Heart right ventricle (tissue), 16 donors: ENCODE results near the gene SLC25A12. TPM values are rescaled to one million over a fixed set of nuclear protein-coding genes. Genes with fewer than 3 reads are reported as not detected.

Source experiments
- ATAC-seq, 8 donors: fragments of 200-7000 bp; cut with Tn5 transposase; one replicate each; pipeline ENCODE4 v1.9.1; 2020; ENCODE audit warnings: mild to moderate bottlenecking in 8 of 8, moderate library complexity in 8 of 8, moderate number of reproducible peaks in 1 of 8
- DNase-seq, 2 donors: peaks; one replicate each; pipeline ENCODE4 v3.0.0-alpha.2; 2020
- H3K27ac ChIP-seq, 10 donors: fragments of 200-600 bp; sonication (generic) in 2 of 10; one replicate each; pipeline versions ENCODE4 v1.5.0 to v1.8.0; 2020 to 2022; ENCODE audit warnings: mild to moderate bottlenecking in 3 of 10
- H3K27me3 ChIP-seq, 7 donors: fragments of 200-600 bp; one replicate each; pipeline ENCODE4 v1.8.0; 2021 to 2022; ENCODE audit warnings: mild to moderate bottlenecking in 2 of 7
- H3K36me3 ChIP-seq, 9 donors: fragments of 200-600 bp; sonication (generic) in 1 of 9; one replicate each; pipeline versions ENCODE4 v1.5.0 to v1.8.0; 2020 to 2022; ENCODE audit warnings: mild to moderate bottlenecking in 2 of 9
- H3K4me1 ChIP-seq, 9 donors: fragments of 200-600 bp; sonication (generic) in 1 of 9; one replicate each; pipeline versions ENCODE4 v1.5.0 to v1.8.0; 2020 to 2022; ENCODE audit warnings: mild to moderate bottlenecking in 4 of 9
- H3K4me3 ChIP-seq, 10 donors: fragments of 200-600 bp; sonication (generic) in 2 of 10; one replicate each; pipeline versions ENCODE4 v1.5.0 to v1.8.0; 2020 to 2022; ENCODE audit warnings: mild to moderate bottlenecking in 7 of 10, moderate library complexity in 2 of 10
- H3K9me3 ChIP-seq, 11 donors: fragments of 200-600 bp in 10 of 11; sonication (generic) in 2 of 11; one replicate each; pipeline versions ENCODE4 v1.5.0 to v1.8.0; 2013 to 2022; ENCODE audit warnings: mild to moderate bottlenecking in 2 of 11, control low read depth in 1 of 11, moderate library complexity in 1 of 11
- whole genome bisulfite sequencing, 2 donors: extraction: QIAGEN DNeasy Blood & Tissue Kit; methylation state at CpG; one replicate each; pipeline ENCODE4 v1.1.7; 2013; ENCODE audit warnings: inconsistent platforms in 1 of 2; 5-methylcytosine and 5-hydroxymethylcytosine counted together
- intact Hi-C, 10 donors: fragments of 100-400 bp; cut with DNase I; formaldehyde crosslinking; loops; one replicate each; pipeline versions ENCODE4 v1.11.1 to v1.14.2; 2022
- polyA plus RNA-seq, 2 donors: library from polyadenylated mRNA; stranded (reverse); fragments of 200-250 nt; gene quantifications; one replicate each; pipeline ENCODE4 v1.2.3, GENCODE V29; 2013
- total RNA-seq, 10 donors: library from RNA; stranded (reverse); fragmentation: NEBNext Ultra II Directional in 3 of 10; extraction: Animal tissue kit (Norgen Biotek cat#: 25700) in 3 of 10; gene quantifications; one replicate each; pipeline versions ENCODE4 v1.2.1 to v1.2.4, GENCODE V29; 2021 to 2023
- TF ChIP-seq, protein P1 (sequence below), 9 donors: fragments of 200-600 bp; sonication (generic) in 2 of 9; IDR thresholded peaks; one replicate each; pipeline versions ENCODE4 v1.5.0 to v1.8.0; 2021 to 2022; ENCODE audit warnings: antibody characterized with exemption in 9 of 9, mild to moderate bottlenecking in 5 of 9, moderate library complexity in 1 of 9
- donor health status: Arrhythmogenic right ventricular cardiomyopathy.
- donor health status: ischemic (EF 13 %, LVEDD 7.1; RV severe dilation, severe dysfunction).
- donor health status: healthy with polysubstance abuse.
- donor health status: DM: no; HTN: yes; CAD: no.
- donor health status: DM: no; HTN: no; CAD: no.
- donor health status: ischemic (EF 25% LVEDD 6.9; RV normal size, moderate dysfunction).
- donor health status: ischemic (EF 25% LVEDD 5.7; RV mildly dilated, moderate dysfunction).
- donor health status: healthy.
- donor health status: DM: yes; HTN: yes; CAD: no.
- donor health status: Ischemic cardiomyopathy.
- donor health status: ischemic (EF 35%, LVEDD 5.7; RV mildly dilated, moderate dysfunction).
- donor health status: nonischemic (EF 11% LVEDD 7.7; RV severe dilation, severe dysfunction).
- donor health status: DM: yes; HTN: yes; CAD: no.
- donor health status: PGD.
- donor health status: ischemic (EF 29% LVEDD 5.4; RV normal size, mild dysfunction).
- donor health status: nonischemic (EF 23%, LVEDD 6.1; RV moderate dilation, normal function).

The SLC25A12 gene
- total and polyA plus RNA-seq, 12 donors: 37.5 to 169 (median 122) TPM

DNA sequence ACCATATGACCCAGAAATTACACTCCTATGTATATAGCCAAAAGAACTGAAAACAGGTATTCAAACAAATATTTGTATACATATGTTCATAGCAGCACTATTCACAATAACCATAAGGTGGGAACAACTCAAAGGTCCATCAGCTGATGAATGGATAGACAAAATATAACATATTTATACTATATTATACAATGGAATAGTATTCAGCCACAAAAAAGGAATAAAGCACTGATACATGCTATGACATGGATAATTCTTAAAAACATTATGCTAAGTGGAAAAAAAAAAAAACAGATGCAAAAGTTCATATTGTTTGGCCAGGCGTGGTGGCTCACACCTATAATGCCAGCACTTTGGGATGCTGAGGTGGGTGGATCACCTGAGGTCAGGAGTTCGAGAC is 52.0 kb downstream of the SLC25A12 start:
- DNase-seq (no peak), ATAC-seq (no peak)
- H3K4me1 ChIP-seq: peaks cover 0 to 15% (median 0%) of the 10 kb centered on the region in 9 donors
- TF ChIP-seq, protein P1, sequence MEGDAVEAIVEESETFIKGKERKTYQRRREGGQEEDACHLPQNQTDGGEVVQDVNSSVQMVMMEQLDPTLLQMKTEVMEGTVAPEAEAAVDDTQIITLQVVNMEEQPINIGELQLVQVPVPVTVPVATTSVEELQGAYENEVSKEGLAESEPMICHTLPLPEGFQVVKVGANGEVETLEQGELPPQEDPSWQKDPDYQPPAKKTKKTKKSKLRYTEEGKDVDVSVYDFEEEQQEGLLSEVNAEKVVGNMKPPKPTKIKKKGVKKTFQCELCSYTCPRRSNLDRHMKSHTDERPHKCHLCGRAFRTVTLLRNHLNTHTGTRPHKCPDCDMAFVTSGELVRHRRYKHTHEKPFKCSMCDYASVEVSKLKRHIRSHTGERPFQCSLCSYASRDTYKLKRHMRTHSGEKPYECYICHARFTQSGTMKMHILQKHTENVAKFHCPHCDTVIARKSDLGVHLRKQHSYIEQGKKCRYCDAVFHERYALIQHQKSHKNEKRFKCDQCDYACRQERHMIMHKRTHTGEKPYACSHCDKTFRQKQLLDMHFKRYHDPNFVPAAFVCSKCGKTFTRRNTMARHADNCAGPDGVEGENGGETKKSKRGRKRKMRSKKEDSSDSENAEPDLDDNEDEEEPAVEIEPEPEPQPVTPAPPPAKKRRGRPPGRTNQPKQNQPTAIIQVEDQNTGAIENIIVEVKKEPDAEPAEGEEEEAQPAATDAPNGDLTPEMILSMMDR (IDR thresholded peaks at IDR 0.05): no peak
- H3K27ac ChIP-seq: no peak overlapping the region
- no peaks in the 10 kb centered on the region for H3K9me3 ChIP-seq
- H3K27me3 ChIP-seq: no peaks in the 10 kb centered on the region
- peaks cover 0 to 74% (median 23%) of the 10 kb centered on the region in 9 donors for H3K36me3 ChIP-seq
- H3K4me3 ChIP-seq: no peak overlapping the region
- intact Hi-C loops: no loop called here
- 98 to 100% methylated on average over 2 of the region's 2 CpGs for WGBS, 2 donors

DNA sequence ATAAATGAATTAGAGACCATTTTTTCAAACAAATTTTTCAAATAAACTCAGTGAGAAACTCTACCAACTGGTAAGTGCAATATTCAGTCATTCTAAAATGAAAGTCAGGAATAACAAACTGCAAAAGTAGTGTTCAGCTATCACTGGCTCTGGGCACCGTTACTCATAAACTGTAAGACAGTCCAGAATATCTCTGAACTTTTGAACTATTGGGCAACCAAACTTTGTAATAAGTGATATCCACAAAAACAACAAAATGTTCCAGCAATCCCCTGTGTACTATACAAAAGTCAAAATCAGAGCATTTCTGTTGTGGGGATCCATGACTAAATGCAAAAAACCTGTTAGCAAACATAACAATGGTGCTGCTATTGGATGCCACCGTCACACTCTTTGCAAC is 56.3 kb downstream of the SLC25A12 start:
- Histone ChIP-seq H3K27me3 (no peaks in the 10 kb centered on the region), H3K4me3 (no peak overlapping the region), H3K4me1 (peaks cover 0 to 16% (median 0%) of the 10 kb centered on the region in 9 donors), H3K36me3 (peaks cover 0 to 100% (median 45%) of the 10 kb centered on the region in 9 donors), H3K9me3 (no peaks in the 10 kb centered on the region), H3K27ac (no peak overlapping the region)
- DNase-seq: no peak
- TF ChIP-seq, protein P1 (IDR thresholded peaks at IDR 0.05): no peak
- 1 to 82% methylated on average over 2 of the region's 2 CpGs for WGBS, 2 donors
- intact Hi-C loops: no loop called here
- peak in 4 of 8 donors; percentile 34 to 64 (median 58) for ATAC-seq

DNA sequence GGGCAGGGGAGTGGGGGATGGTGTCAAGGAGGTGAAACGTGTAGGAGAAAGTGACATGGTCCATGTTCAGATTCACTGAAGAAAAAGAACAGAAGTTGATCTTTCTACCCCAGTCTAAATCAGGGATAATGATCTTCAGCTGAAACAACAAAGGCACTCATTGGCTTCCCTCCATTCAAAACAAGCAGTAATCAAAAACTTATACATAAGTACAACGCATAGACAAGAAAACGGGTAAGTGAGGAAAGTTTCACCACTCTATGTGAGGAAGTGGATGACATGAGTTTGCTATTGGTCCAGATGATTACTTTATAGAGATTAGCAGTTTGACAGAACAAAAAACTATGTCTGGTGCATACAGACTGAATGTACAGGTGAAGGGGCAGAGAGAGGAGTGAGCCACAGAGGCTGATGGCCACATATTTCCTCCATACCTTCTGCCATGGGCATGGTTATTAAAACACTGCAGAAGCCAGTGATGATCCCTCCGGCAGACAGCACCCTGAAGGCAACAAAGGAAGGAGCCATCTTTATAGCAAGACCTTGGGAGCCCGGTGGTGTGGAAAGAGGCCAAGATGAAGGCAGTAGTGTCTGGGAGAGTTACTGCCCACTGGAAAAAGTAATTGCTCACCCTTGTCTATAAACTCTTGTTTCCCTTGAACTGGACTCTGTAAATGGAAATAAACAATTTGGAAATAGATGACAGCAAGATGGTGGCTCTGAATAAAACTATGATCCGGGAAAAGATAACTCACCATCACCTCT is 57.7 kb downstream of the SLC25A12 start:
- DNase-seq (no peak), ATAC-seq (no peak)
- WGBS, 2 donors: 86 to 89% methylated on average over 6 of the region's 6 CpGs
- Histone ChIP-seq H3K27ac (no peak overlapping the region), H3K36me3 (peaks cover 0 to 100% (median 48%) of the 10 kb centered on the region in 9 donors), H3K4me3 (no peak overlapping the region), H3K9me3 (peaks cover 0 to 9% (median 0%) of the 10 kb centered on the region in 11 donors), H3K27me3 (no peaks in the 10 kb centered on the region), H3K4me1 (peaks cover 0 to 16% (median 0%) of the 10 kb centered on the region in 9 donors)
- TF ChIP-seq, protein P1 (IDR thresholded peaks at IDR 0.05): no peak
- intact Hi-C loops: no loop called here

DNA sequence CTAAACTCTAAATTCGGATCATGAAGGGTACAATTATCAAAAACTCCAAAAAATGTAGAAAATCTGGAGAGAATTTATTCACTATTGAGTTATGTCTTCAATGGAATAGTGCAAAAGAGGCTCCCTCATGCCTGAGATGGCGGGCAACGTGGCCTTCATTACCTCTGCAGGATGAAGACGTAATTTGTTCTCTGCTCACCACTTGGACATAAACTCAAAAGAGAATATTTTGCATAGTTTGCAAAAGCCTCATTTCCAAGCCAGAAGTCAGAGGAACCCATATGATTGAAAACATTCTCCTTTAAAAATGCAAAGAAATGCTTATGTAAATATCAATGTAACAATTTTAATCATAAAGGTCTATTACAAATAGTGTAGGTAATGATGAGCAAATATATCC is 58.7 kb downstream of the SLC25A12 start:
- H3K27ac ChIP-seq: no peak overlapping the region
- WGBS, 2 donors: 94 to 95% methylated on average over 4 of the region's 4 CpGs
- ATAC-seq: no peak
- peaks cover 0 to 100% (median 52%) of the 10 kb centered on the region in 9 donors for H3K36me3 ChIP-seq
- peaks cover 0 to 16% (median 0%) of the 10 kb centered on the region in 9 donors for H3K4me1 ChIP-seq
- TF ChIP-seq, protein P1 (IDR thresholded peaks at IDR 0.05): no peak
- intact Hi-C loops: no loop called here
- H3K27me3 ChIP-seq: no peaks in the 10 kb centered on the region
- no peak for DNase-seq
- peaks cover 0 to 11% (median 0%) of the 10 kb centered on the region in 11 donors for H3K9me3 ChIP-seq
- no peak overlapping the region for H3K4me3 ChIP-seq
